Common myeloid progenitor, CD34-positive (primary cell): ENCODE measurements around the gene CRTAP. TPM values are rescaled to one million over a fixed set of nuclear protein-coding genes. Genes with fewer than 3 reads are reported as not detected.
A peak's percentile ranks its signal among the peaks of the same experiment; 100 is the strongest.
"Not testable (repeated sequence)": the region's sequence is repeated elsewhere in the genome, so short reads cannot be mapped to it uniquely, and the experiment has no call there.

Source experiments
- CTCF ChIA-PET: fragments of 350-600 bp; sonication (Branson Sonifier 250); formaldehyde crosslinking; loops from one replicate; lab custom pipeline; 2021; ENCODE audit warnings: antibody characterized with exemption; lab: Charles Lee
- POLR2A ChIA-PET: fragments of 350-600 bp; sonication (Branson Sonifier 250); formaldehyde crosslinking; loops from one replicate; lab custom pipeline; 2021; ENCODE audit warnings: antibody characterized with exemption; lab: Charles Lee
- DNase-seq, 3 donors: peaks; one replicate each; pipeline versions ENCODE4 v3.0.0 to v3.0.0-alpha.2; 2013
- H3K27ac ChIP-seq, 2 experiments: 1 replicate in 1 of 2; 2 replicates in 1 of 2; pipeline ENCODE4 v1.7.0; 2013; ENCODE audit warnings: inconsistent platforms in 2 of 2, low read length in 2 of 2, mild to moderate bottlenecking in 2 of 2, low read depth in 1 of 2, moderate library complexity in 1 of 2; ENCODE audit not compliant: severe bottlenecking in 2 of 2, insufficient read depth in 1 of 2, poor library complexity in 1 of 2
- H3K27me3 ChIP-seq, 5 experiments: replicated peaks in 2 of 5; 1 replicate in 3 of 5; 2 replicates in 2 of 5; pipeline versions ENCODE4 v1.6.1 to v1.7.0; 2013; ENCODE audit warnings: low read length in 4 of 5, mild to moderate bottlenecking in 2 of 5, moderate library complexity in 2 of 5, inconsistent platforms in 1 of 5; ENCODE audit not compliant: insufficient read depth in 5 of 5, control insufficient read depth in 4 of 5
- H3K36me3 ChIP-seq, 4 experiments: 1 replicate in 2 of 4; 2 replicates in 2 of 4; pipeline versions ENCODE4 v1.6.1 to v1.7.0; 2013; ENCODE audit warnings: low read length in 3 of 4, control low read depth in 1 of 4, mild to moderate bottlenecking in 1 of 4; ENCODE audit not compliant: control insufficient read depth in 4 of 4, insufficient read depth in 4 of 4
- H3K4me1 ChIP-seq, 4 experiments: 1 replicate in 3 of 4; 2 replicates in 1 of 4; pipeline versions ENCODE4 v1.6.1 to v1.7.1; 2013; ENCODE audit warnings: low read length in 3 of 4, mild to moderate bottlenecking in 3 of 4, control low read depth in 1 of 4, inconsistent platforms in 1 of 4, moderate library complexity in 1 of 4; ENCODE audit not compliant: control insufficient read depth in 4 of 4, insufficient read depth in 4 of 4; ENCODE audit errors: control extremely low read depth in 1 of 4
- H3K4me3 ChIP-seq, 7 experiments: 1 replicate in 4 of 7; 2 replicates in 3 of 7; pipeline versions ENCODE4 v1.5.1 to v1.7.0; 2013; ENCODE audit warnings: mild to moderate bottlenecking in 7 of 7, low read length in 6 of 7, moderate library complexity in 6 of 7, inconsistent platforms in 2 of 7, low read depth in 2 of 7, control low read depth in 1 of 7; ENCODE audit not compliant: insufficient read depth in 4 of 7, control insufficient read depth in 1 of 7; ENCODE audit errors: extremely low read depth in 1 of 7
- H3K9me3 ChIP-seq, 5 experiments: 1 replicate in 4 of 5; 2 replicates in 1 of 5; pipeline versions ENCODE4 v1.6.1 to v1.7.1; 2013; ENCODE audit warnings: low read length in 4 of 5, mild to moderate bottlenecking in 2 of 5, inconsistent platforms in 1 of 5, low read depth in 1 of 5, moderate library complexity in 1 of 5; ENCODE audit not compliant: control insufficient read depth in 4 of 5, insufficient read depth in 2 of 5; ENCODE audit errors: control extremely low read depth in 1 of 5
- WGBS: methylation state at CpG from one replicate; pipeline ENCODE4 v1.1.5; 2013; ENCODE audit not compliant: insufficient coverage; 5-methylcytosine and 5-hydroxymethylcytosine counted together
- polyA plus RNA-seq: library from polyadenylated mRNA; unstranded; fragments of 120-200 nt; gene quantifications from one replicate; pipeline ENCODE4 v1.2.1, GENCODE V29; 2013

The CRTAP gene
- 125 TPM for polyA plus RNA-seq

GRCh38 chr3:33113772-33114621 lies at the start of gene CRTAP:
TSS of gene CRTAP (plus strand) at chr3:33114014. CDS start at chr3:33114078, 64 bp downstream.
- ChIA-PET CTCF (interaction anchor here (0.8 to 1.9 kb wide), 6 partner anchors 8 to 39 kb away, joined by 3 to 7 read pairs (median 4); no protein-coding TSS in a partner anchor), POLR2A (interaction anchor here (0.6 to 1.5 kb wide), 2 partner anchors 18 to 689 kb away, joined by 3 read pairs; no protein-coding TSS in a partner anchor)
- H3K36me3 ChIP-seq: peaks cover 0 to 18% (median 6%) of the 10 kb centered on the region in 4 experiments
- H3K4me1 ChIP-seq: peaks cover 16 to 37% (median 25%) of the 10 kb centered on the region in 4 experiments
- H3K4me3 ChIP-seq: peak within 1 kb of the TSS; percentile 57 to 93 (median 86)
- no peaks in the 10 kb centered on the region for H3K27me3 ChIP-seq
- peak; percentile 98 to 99 (median 98) for DNase-seq
- peak within 1 kb of the TSS; percentile 61 to 90 for H3K27ac ChIP-seq
- H3K9me3 ChIP-seq: peaks cover 0 to 2% (median 0%) of the 10 kb centered on the region in 5 experiments
- 0% methylated on average over 89 of the region's 98 CpGs for WGBS

GRCh38 chr3:33064929-33065328 lies 48.9 kb upstream of the CRTAP start:
- 94% methylated on average over 2 of the region's 2 CpGs for WGBS
- peak in 1 of 3 donors; percentile 9 for DNase-seq
- ChIA-PET POLR2A (no interaction called here), CTCF (interaction anchor here (1.1 kb wide), 1 partner anchor 30 kb away, joined by 3 read pairs; no protein-coding TSS in a partner anchor)
- Histone ChIP-seq H3K4me3 (no peak overlapping the region), H3K4me1 (peaks cover 0 to under 1% (median 0%) of the 10 kb centered on the region in 4 experiments), H3K27me3 (no peaks in the 10 kb centered on the region), H3K36me3 (peaks cover 10 to 57% (median 39%) of the 10 kb centered on the region in 4 experiments), H3K9me3 (no peaks in the 10 kb centered on the region), H3K27ac (no peak overlapping the region)

GRCh38 chr3:33067484-33067883 lies 46.3 kb upstream of the CRTAP start:
- DNase-seq: no peak
- Histone ChIP-seq H3K4me1 (peaks cover 0 to 7% (median 0%) of the 10 kb centered on the region in 4 experiments), H3K27ac (no peak overlapping the region), H3K4me3 (no peak overlapping the region), H3K27me3 (no peaks in the 10 kb centered on the region), H3K9me3 (no peaks in the 10 kb centered on the region), H3K36me3 (peaks cover 14 to 57% (median 34%) of the 10 kb centered on the region in 4 experiments)
- ChIA-PET CTCF (interaction anchor here (1.0 to 1.6 kb wide), 2 partner anchors 120 to 174 kb away, joined by 3 read pairs; no protein-coding TSS in a partner anchor), POLR2A (no interaction called here)
- WGBS: no CpG with 5 or more reads among the region's 3 CpGs

- H3K9me3 ChIP-seq, POLR2A ChIA-PET, H3K4me3 ChIP-seq, H3K27me3 ChIP-seq, H3K4me1 ChIP-seq, DNase-seq, H3K27ac ChIP-seq: not testable (repeated sequence)
- CTCF ChIA-PET: interaction anchor here (1.2 to 9.5 kb wide), 6 partner anchors 12 to 336 kb away, joined by 3 to 162 read pairs (median 4); partner anchors contain the start of gene CCR4
- H3K36me3 ChIP-seq: peaks cover 14 to 46% (median 28%) of the 10 kb centered on the region in 4 experiments
- no CpG with 5 or more reads among the region's 3 CpGs for WGBS
Measured at GRCh38 chr3:33069862-33070261, 44.0 kb upstream of the CRTAP start.

- 96% methylated on average over 4 of the region's 4 CpGs for WGBS
- POLR2A ChIA-PET: no interaction called here
- CTCF ChIA-PET: interaction anchor here (1.2 to 9.5 kb wide), 5 partner anchors 13 to 337 kb away, joined by 3 to 162 read pairs (median 4); partner anchors contain the start of gene CCR4
- Histone ChIP-seq H3K4me1 (peaks cover 0 to 7% (median 0%) of the 10 kb centered on the region in 4 experiments), H3K27ac (no peak overlapping the region), H3K27me3 (no peaks in the 10 kb centered on the region), H3K4me3 (no peak overlapping the region), H3K9me3 (no peaks in the 10 kb centered on the region), H3K36me3 (peaks cover 14 to 40% (median 23%) of the 10 kb centered on the region in 4 experiments)
- no peak for DNase-seq
Measured at GRCh38 chr3:33071181-33071580, 42.6 kb upstream of the CRTAP start.

GRCh38 chr3:33071946-33072345 lies 41.9 kb upstream of the CRTAP start:
- peaks cover 15 to 41% (median 24%) of the 10 kb centered on the region in 4 experiments for H3K36me3 ChIP-seq
- H3K4me1 ChIP-seq: peaks cover 0 to 7% (median 0%) of the 10 kb centered on the region in 4 experiments
- CTCF ChIA-PET: interaction anchor here (0.8 to 9.5 kb wide), 4 partner anchors 12 to 122 kb away, joined by 3 to 162 read pairs (median 4); partner anchors contain the start of gene CCR4

More at GRCh38 chr3:33071946-33072345, 41.9 kb upstream of the CRTAP start:
- WGBS: no CpG with 5 or more reads among the region's 1 CpG
- no peaks in the 10 kb centered on the region for H3K9me3 ChIP-seq
- POLR2A ChIA-PET: no interaction called here
- H3K27me3 ChIP-seq: no peaks in the 10 kb centered on the region
- no peak overlapping the region for H3K27ac ChIP-seq
- DNase-seq: no peak
- H3K4me3 ChIP-seq: no peak overlapping the region
